ENCODE results near the gene LIPC. TPM values are rescaled to one million over a fixed set of nuclear protein-coding genes. Genes with fewer than 3 reads are reported as not detected.

Gene LIPC
- total and polyA plus RNA-seq, 9 of the 15 experiments (the other 6 are each of a cell fraction or from before 2014, with no cell fraction given), result 0.07 to 0.41 (median 0.11) TPM; not detected in 2

DNA sequence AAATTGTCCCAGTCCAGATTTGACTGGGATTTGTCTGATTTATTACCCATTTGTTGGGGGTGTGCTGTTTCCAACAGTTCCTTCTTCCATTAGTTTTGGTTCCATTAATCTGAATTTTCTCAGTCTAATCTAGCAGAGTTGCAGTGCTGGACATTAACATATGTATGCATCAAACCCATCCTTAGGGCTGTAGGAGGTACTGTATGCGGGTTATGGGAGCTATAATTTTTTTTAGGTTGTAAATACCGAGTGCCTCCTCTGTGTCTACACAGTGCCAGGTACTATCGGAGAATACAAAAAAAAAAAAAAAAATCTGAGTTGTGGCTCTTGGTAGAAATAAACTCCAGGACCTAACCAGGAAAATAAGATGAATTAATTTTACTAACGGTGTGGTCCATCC, 133.8 kb downstream of the LIPC start (continued):
- TF ChIP-seq SAFB2 (IDR thresholded peaks at IDR 0.05; ENCODE audit: borderline replicate concordance, low read depth, low read length, severe bottlenecking), result no peak
- no peak for TF ChIP-seq RAD21 (CRISPR knock-in tag; conservative IDR thresholded peaks at IDR 0.05 in 1 of 2, IDR thresholded peaks at IDR 0.05 in 1 of 2)
- TF ChIP-seq KAT2B (IDR thresholded peaks at IDR 0.05; ENCODE audit: low read depth, low read length), result no peak
- TF ChIP-seq FUS (optimal IDR thresholded peaks at IDR 0.05; ENCODE audit: low read depth, low read length), result no peak
- no peak for TF ChIP-seq ZFP30 (CRISPR knock-in tag; IDR thresholded peaks at IDR 0.05; ENCODE audit: borderline replicate concordance)

- TF ChIP-seq STAT6 (CRISPR knock-in tag; IDR thresholded peaks at IDR 0.05), result no peak
- no peak for TF ChIP-seq ZBTB43 (CRISPR knock-in tag; IDR thresholded peaks at IDR 0.05)
- no peak for DNase-seq (ENCODE audit: extremely low read depth in 1 of 4, low spot score in 3 of 4)
Observed at GRCh38 chr15:58566029-58566428, 134.2 kb downstream of the LIPC start.

More at GRCh38 chr15:58566029-58566428, 134.2 kb downstream of the LIPC start:
- H3K79me2 ChIP-seq (ENCODE audit: control insufficient read depth, insufficient read depth, low read length), result no peaks in the 10 kb centered on the region
- H3K9me3 ChIP-seq (replicated peaks; ENCODE audit: control insufficient read depth, insufficient read depth, low read depth, low read length), result no peaks in the 10 kb centered on the region
- no peaks in the 10 kb centered on the region for H3K9me1 ChIP-seq (ENCODE audit: control insufficient read depth, insufficient read depth, low read length)
- no peak for FAIRE-seq
- no peak overlapping the region for H3K9ac ChIP-seq (ENCODE audit: insufficient read depth in 1 of 2, low read depth in 2 of 2, low read length in 2 of 2)
- no peaks in the 10 kb centered on the region for H3K36me3 ChIP-seq (ENCODE audit: control insufficient read depth, insufficient read depth, low read length)
- H3K4me3 ChIP-seq, result no peak overlapping the region
- CTCF ChIA-PET (ENCODE audit: low intra/inter-chr PET ratio), result no interaction called here
- H3K4me2 ChIP-seq (ENCODE audit: insufficient read depth, low read length), result no peak overlapping the region
- POLR2A ChIA-PET, result no interaction called here
- in situ Hi-C loops (cut with MboI) (no loop called here), intact Hi-C loops (cut with micrococcal nuclease) (no loop called here)
- BruUV-seq (replicated peaks), result no TSS peak
- H2AFZ ChIP-seq (ENCODE audit: low read depth, low read length), result no peak overlapping the region
- H3K27ac ChIP-seq (ENCODE audit: extremely low read depth, low read depth, low read length), result no peak overlapping the region
- WGBS (ENCODE audit: insufficient coverage, low coverage, missing lambda C conversion rate), result 60% methylated on average over 6 of the region's 6 CpGs
- peaks cover 0 to 15% of the 10 kb centered on the region in 2 experiments; a peak in 4 of 5 replicates for H3K4me1 ChIP-seq (replicated peaks in 1 of 2; ENCODE audit: control insufficient read depth in 2 of 2, insufficient read depth in 2 of 2, low read length in 2 of 2)
- no peak for ATAC-seq
- H3K27me3 ChIP-seq (ENCODE audit: control insufficient read depth in 2 of 2, insufficient read depth in 2 of 2, low read length in 2 of 2), result no peaks in the 10 kb centered on the region
- H4K20me1 ChIP-seq (replicated peaks; ENCODE audit: control insufficient read depth, insufficient read depth, low read length), result no peaks in the 10 kb centered on the region
